Measurements from ENCODE around the gene LETM1.

DNA sequence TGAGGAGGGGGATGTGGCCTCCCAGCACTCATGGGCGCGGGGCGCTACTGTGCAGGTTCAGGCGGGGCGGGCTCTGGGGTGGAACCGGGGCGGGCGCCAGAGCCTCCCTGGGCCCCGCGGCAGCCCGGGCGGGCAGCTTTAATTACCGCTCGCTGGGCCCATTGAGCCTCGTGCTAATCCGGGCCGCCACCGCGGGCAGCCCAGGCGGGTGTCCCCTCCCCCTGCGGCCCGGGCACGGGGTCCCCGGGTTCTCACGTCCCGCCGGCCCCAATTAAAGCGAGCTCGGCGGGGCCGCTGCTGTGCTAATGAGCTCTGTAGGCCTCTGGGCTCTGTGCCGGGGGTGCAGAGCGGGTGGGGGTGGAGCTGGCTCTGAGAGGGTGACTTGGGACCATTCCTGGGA is 85.7 kb downstream of the LETM1 start:
- TF ChIP-seq YY1 (IDR thresholded peaks at IDR 0.05; ENCODE audit: extremely low read depth, insufficient replicate concordance, low read depth, low read length) (no peak), EZH2phosphoT487 (IDR thresholded peaks at IDR 0.05; ENCODE audit: borderline replicate concordance) (no peak), POLR2A (IDR thresholded peaks at IDR 0.05; ENCODE audit: borderline replicate concordance, extremely low read depth, insufficient read depth, insufficient read length) (no peak), POLR2AphosphoS5 (IDR thresholded peaks at IDR 0.05; ENCODE audit: low read depth, low read length) (no peak), CBX3 (IDR thresholded peaks at IDR 0.05; ENCODE audit: low read depth) (no peak), ZNF274 (IDR thresholded peaks at IDR 0.05; ENCODE audit: low read depth, low read length) (no peak)
- TF ChIP-seq, protein P1, sequence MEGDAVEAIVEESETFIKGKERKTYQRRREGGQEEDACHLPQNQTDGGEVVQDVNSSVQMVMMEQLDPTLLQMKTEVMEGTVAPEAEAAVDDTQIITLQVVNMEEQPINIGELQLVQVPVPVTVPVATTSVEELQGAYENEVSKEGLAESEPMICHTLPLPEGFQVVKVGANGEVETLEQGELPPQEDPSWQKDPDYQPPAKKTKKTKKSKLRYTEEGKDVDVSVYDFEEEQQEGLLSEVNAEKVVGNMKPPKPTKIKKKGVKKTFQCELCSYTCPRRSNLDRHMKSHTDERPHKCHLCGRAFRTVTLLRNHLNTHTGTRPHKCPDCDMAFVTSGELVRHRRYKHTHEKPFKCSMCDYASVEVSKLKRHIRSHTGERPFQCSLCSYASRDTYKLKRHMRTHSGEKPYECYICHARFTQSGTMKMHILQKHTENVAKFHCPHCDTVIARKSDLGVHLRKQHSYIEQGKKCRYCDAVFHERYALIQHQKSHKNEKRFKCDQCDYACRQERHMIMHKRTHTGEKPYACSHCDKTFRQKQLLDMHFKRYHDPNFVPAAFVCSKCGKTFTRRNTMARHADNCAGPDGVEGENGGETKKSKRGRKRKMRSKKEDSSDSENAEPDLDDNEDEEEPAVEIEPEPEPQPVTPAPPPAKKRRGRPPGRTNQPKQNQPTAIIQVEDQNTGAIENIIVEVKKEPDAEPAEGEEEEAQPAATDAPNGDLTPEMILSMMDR (IDR thresholded peaks at IDR 0.05 in 2 of 3, conservative IDR thresholded peaks at IDR 0.05 in 1 of 3; ENCODE audit: borderline replicate concordance in 1 of 3, insufficient read depth in 1 of 3, low read depth in 2 of 3, low read length in 2 of 3) = no peak
